ENCODE data around the gene AHR. TPM values are rescaled to one million over a fixed set of nuclear protein-coding genes. Genes with fewer than 3 reads are reported as not detected.
"Not testable (repeated sequence)": the region's sequence is repeated elsewhere in the genome, so short reads cannot be mapped to it uniquely, and the experiment has no call there.

AHR gene
- total RNA-seq, 1 donor from 2014 or later, result 41.0 TPM

DNA sequence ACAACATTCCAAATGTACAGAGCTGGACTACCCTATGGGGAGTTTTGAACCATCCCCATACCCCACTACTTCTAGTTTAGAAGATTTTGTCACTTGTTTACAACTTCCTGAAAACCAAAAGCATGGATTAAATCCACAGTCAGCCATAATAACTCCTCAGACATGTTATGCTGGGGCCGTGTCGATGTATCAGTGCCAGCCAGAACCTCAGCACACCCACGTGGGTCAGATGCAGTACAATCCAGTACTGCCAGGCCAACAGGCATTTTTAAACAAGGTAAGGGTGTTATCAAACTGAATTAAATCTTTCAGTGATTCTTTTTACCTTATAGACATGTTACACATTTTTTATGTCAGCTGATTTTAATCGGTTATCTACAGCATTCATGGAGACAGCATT is 41.5 kb downstream of the AHR start:
- DNase-seq (ENCODE audit: extremely low spot score, unreplicated experiment), result no peak
- H3K27me3 Mint-ChIP-seq, result no peaks in the 10 kb centered on the region
- no peaks in the 10 kb centered on the region for H3K9me3 Mint-ChIP-seq
- TF ChIP-seq, protein P1, sequence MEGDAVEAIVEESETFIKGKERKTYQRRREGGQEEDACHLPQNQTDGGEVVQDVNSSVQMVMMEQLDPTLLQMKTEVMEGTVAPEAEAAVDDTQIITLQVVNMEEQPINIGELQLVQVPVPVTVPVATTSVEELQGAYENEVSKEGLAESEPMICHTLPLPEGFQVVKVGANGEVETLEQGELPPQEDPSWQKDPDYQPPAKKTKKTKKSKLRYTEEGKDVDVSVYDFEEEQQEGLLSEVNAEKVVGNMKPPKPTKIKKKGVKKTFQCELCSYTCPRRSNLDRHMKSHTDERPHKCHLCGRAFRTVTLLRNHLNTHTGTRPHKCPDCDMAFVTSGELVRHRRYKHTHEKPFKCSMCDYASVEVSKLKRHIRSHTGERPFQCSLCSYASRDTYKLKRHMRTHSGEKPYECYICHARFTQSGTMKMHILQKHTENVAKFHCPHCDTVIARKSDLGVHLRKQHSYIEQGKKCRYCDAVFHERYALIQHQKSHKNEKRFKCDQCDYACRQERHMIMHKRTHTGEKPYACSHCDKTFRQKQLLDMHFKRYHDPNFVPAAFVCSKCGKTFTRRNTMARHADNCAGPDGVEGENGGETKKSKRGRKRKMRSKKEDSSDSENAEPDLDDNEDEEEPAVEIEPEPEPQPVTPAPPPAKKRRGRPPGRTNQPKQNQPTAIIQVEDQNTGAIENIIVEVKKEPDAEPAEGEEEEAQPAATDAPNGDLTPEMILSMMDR (conservative IDR thresholded peaks at IDR 0.05), result no peak
- H3K4me3 Mint-ChIP-seq, result no peak overlapping the region
- no peak overlapping the region for H3K27ac Mint-ChIP-seq
- H3K36me3 Mint-ChIP-seq, result peaks cover 19% of the 10 kb centered on the region
- H3K4me1 Mint-ChIP-seq (ENCODE audit: unreplicated experiment), result no peaks in the 10 kb centered on the region

DNA sequence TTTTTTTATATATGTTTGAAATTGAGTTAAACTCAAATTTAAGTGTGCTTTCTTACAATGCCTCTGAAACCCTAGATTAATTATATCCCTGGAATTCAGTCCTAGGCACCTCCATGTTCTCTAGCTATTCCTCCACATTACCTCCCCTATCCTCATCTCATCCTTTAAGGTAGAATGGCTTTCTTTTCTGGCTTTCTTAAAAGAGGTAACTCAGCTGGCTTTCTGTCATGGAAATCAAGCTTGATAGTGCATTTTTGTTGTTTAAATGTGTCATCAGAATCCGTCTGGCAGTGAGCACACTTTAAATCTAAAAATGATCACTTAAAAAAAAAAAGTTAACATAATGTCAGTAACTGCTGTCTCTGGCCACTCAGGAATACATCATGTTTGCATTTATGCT is 42.2 kb downstream of the AHR start:
- H3K27ac Mint-ChIP-seq, result no peak overlapping the region
- H3K9me3 Mint-ChIP-seq, result no peaks in the 10 kb centered on the region
- TF ChIP-seq, protein P1 (conservative IDR thresholded peaks at IDR 0.05), result no peak
- no peak for DNase-seq (ENCODE audit: extremely low spot score, unreplicated experiment)
- no peak overlapping the region for H3K4me3 Mint-ChIP-seq
- no peaks in the 10 kb centered on the region for H3K4me1 Mint-ChIP-seq (ENCODE audit: unreplicated experiment)
- H3K36me3 Mint-ChIP-seq, result peaks cover 19% of the 10 kb centered on the region
- H3K27me3 Mint-ChIP-seq, result no peaks in the 10 kb centered on the region

DNA sequence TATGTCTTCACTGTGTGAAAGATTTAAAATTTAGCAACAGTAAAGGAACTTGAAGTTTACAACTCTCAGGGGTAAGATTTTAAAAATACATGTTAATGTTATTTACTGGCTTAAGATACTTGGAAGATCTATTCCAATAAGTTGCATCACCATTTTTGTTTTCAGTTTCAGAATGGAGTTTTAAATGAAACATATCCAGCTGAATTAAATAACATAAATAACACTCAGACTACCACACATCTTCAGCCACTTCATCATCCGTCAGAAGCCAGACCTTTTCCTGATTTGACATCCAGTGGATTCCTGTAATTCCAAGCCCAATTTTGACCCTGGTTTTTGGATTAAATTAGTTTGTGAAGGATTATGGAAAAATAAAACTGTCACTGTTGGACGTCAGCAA is 44.3 kb downstream of the AHR start:
- no peak overlapping the region for H3K4me3 Mint-ChIP-seq
- DNase-seq (ENCODE audit: extremely low spot score, unreplicated experiment), result no peak
- peaks cover 10% of the 10 kb centered on the region for H3K36me3 Mint-ChIP-seq
- no peaks in the 10 kb centered on the region for H3K4me1 Mint-ChIP-seq (ENCODE audit: unreplicated experiment)
- no peaks in the 10 kb centered on the region for H3K9me3 Mint-ChIP-seq
- TF ChIP-seq, protein P1 (conservative IDR thresholded peaks at IDR 0.05), result no peak
- H3K27me3 Mint-ChIP-seq, result no peaks in the 10 kb centered on the region
- no peak overlapping the region for H3K27ac Mint-ChIP-seq

DNA sequence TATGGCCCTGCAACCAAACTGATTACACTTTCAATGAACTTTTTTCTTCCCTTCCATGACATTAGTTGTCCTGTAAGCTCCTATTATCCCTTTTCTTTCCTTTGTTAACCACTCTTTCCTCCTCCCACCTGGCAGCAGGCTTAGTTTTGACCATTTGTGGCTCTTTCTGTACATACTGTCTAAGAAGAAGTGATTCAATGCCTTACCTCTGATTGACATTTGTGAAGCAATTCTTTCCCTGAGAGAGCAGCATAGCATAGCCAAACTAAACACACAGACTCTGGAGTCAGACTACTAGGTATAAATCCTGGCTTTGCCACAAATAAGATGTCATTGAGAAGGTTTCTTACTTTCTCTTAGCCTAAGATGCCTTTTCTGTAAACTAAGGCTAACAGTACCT is 48.9 kb downstream of the AHR start:
- Mint-ChIP-seq H3K27ac (no peak overlapping the region), H3K4me3 (no peak overlapping the region), H3K4me1 (ENCODE audit: unreplicated experiment) (no peaks in the 10 kb centered on the region), H3K27me3 (no peaks in the 10 kb centered on the region), H3K9me3 (peaks cover 6% of the 10 kb centered on the region), H3K36me3 (peaks cover 12% of the 10 kb centered on the region)
- DNase-seq (ENCODE audit: extremely low spot score, unreplicated experiment), result no peak
- TF ChIP-seq, protein P1 (conservative IDR thresholded peaks at IDR 0.05), result no peak

DNA sequence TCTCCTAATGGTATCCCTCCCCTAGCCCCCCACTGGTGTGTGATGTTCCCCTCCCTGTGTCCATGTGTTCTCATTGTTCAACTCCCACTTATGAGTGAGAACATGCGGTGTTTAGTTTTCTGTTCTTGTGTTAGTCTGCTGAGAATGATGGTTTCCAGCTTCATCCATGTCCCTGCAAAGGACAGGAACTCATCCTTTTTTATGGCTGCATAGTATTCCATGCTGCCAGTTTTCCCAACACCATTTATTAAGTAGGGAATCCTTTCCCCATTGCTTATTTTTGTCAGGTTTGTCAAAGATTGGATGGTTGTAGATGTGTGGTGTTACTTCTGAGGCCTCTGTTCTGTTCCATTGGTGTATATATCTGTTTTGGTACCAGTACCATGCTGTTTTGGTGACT is 50.5 kb downstream of the AHR start:
- H3K27me3 Mint-ChIP-seq; H3K4me3 Mint-ChIP-seq; DNase-seq (ENCODE audit: extremely low spot score, unreplicated experiment); H3K4me1 Mint-ChIP-seq (ENCODE audit: unreplicated experiment); H3K27ac Mint-ChIP-seq: not testable (repeated sequence)
- H3K36me3 Mint-ChIP-seq, result peaks cover 17% of the 10 kb centered on the region
- H3K9me3 Mint-ChIP-seq, result peaks cover 12% of the 10 kb centered on the region

DNA sequence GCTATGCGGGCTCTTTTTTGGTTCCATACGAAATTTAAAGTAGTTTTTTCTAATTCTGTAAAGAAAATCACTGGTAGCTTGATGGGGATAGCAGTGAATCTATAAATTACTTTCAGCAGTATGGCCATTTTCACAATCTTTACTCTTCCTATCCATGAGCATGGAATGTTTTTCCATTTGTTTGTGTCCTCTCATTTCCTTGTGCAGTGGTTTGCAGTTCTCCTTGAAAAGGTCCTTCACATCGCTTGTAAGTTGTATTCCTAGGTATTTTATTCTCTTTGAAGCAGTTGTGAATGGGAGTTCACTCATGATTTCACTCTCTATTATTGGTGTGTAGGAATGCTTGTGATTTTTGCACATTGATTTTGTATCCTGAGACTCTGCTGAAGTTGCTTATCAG is 51.9 kb downstream of the AHR start:
- not testable (repeated sequence) for H3K4me1 Mint-ChIP-seq (ENCODE audit: unreplicated experiment); H3K27me3 Mint-ChIP-seq; H3K4me3 Mint-ChIP-seq; DNase-seq (ENCODE audit: extremely low spot score, unreplicated experiment); H3K27ac Mint-ChIP-seq
- Mint-ChIP-seq H3K36me3 (peaks cover 21% of the 10 kb centered on the region), H3K9me3 (peaks cover 12% of the 10 kb centered on the region)

DNA sequence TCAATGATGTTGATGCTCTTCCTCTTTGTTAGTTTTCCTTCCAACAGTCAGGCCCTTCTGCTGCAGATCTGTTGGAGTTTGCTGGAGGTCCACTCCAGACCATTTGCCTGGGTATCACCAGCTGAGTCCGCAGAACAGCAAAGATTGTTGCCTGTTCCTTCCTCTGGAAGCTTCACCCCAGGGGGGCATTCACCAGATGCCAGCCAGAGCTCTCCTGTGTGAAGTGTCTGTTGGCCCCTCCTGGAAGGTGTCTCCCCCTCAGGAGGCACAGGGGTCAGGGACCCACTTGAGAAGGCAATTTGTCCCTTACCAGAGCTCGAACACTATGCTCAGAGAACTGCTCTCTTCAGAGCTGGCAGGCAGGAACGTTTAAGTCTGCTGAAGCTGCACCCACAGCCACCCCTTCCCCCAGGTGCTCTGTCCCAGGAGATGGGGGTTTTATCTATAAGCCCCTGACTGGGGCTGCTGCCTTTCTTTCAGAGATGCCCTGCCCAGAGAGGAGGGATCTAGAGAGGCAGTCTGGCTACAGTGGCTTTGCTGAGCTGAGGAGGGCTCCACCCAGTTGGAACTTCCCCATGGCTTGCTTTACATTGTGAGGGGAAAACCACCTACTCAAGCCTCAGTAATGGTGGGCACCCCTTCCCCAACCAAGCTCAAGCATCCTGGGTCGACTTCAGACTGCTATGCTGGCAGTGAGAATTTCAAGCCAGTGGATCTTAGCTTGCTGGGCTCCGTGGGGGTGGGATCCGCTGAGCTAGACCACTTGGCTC is 55.4 kb downstream of the AHR start:
- Mint-ChIP-seq H3K36me3 (peaks cover 21% of the 10 kb centered on the region), H3K9me3 (peaks cover 21% of the 10 kb centered on the region)
- not testable (repeated sequence) for H3K4me3 Mint-ChIP-seq; H3K27me3 Mint-ChIP-seq; H3K4me1 Mint-ChIP-seq (ENCODE audit: unreplicated experiment); DNase-seq (ENCODE audit: extremely low spot score, unreplicated experiment); H3K27ac Mint-ChIP-seq

Measured in type B pancreatic cell (in vitro differentiated cells).